Right lobe of liver (tissue), 6 donors: ENCODE results near the gene PPP1R27. TPM values are rescaled to one million over a fixed set of nuclear protein-coding genes. Genes with fewer than 3 reads are reported as not detected.

ENCODE experiments used
- ATAC-seq, 4 donors: fragments of 200-7000 bp; cut with Tn5 transposase; one replicate each; pipeline ENCODE4 v1.9.1; 2020; ENCODE audit warnings: mild to moderate bottlenecking in 4 of 4, moderate library complexity in 4 of 4
- DNase-seq, 3 donors: peaks; one replicate each; pipeline ENCODE4 v3.0.0-alpha.2; 2020
- H3K27ac ChIP-seq, 3 donors: fragments of 200-600 bp; one replicate each; pipeline ENCODE4 v1.8.0; 2022
- H3K27me3 ChIP-seq, 2 donors: fragments of 200-600 bp; one replicate each; pipeline ENCODE4 v1.8.0; 2022
- H3K36me3 ChIP-seq, 4 donors: fragments of 200-600 bp; sonication (generic) in 1 of 4; one replicate each; pipeline versions ENCODE4 v1.5.1 to v1.8.0; 2017 to 2022; ENCODE audit warnings: control low read depth in 1 of 4
- H3K4me1 ChIP-seq, 4 donors: fragments of 200-600 bp; sonication (generic) in 1 of 4; one replicate each; pipeline versions ENCODE4 v1.5.1 to v1.8.0; 2017 to 2022; ENCODE audit warnings: control low read depth in 1 of 4
- H3K4me3 ChIP-seq, 3 donors: fragments of 200-600 bp; one replicate each; pipeline ENCODE4 v1.8.0; 2022
- H3K9me3 ChIP-seq, 4 donors: fragments of 200-600 bp; sonication (generic) in 1 of 4; one replicate each; pipeline versions ENCODE4 v1.5.1 to v1.8.0; 2017 to 2022; ENCODE audit warnings: control low read depth in 1 of 4
- POLR2A ChIP-seq: fragments of 450-650 bp; IDR thresholded peaks from one replicate; pipeline ENCODE4 v1.6.1; 2017; ENCODE audit warnings: antibody characterized with exemption, mild to moderate bottlenecking
- WGBS: methylation state at CpG from one replicate; pipeline ENCODE4 v1.1.6; 2018; ENCODE audit warnings: low coverage, low lambda C conversion rate; ENCODE audit not compliant: insufficient coverage; ENCODE audit errors: missing lambda C conversion rate; 5-methylcytosine and 5-hydroxymethylcytosine counted together
- intact Hi-C, 2 donors: fragments of 100-400 bp; cut with DNase I; formaldehyde crosslinking; loops; one replicate each; pipeline versions ENCODE4 v1.11.2 to v1.14.1; 2022
- total RNA-seq, 6 experiments: library from RNA; depleted of rRNA in 2 of 6; stranded (reverse); fragments of >200 nt in 2 of 6; fragmentation: NEBNext Ultra II Directional in 3 of 6; extraction: Animal tissue kit (Norgen Biotek cat#: 25700) in 3 of 6; gene quantifications; one replicate each; pipeline versions ENCODE4 v1.1.0 to v1.2.4, GENCODE V29; 2016 to 2023
- TF ChIP-seq, protein P1 (sequence below), 4 donors: fragments of 200-600 bp in 3 of 4; fragments of 450-650 bp in 1 of 4; IDR thresholded peaks; one replicate each; pipeline versions ENCODE4 v1.5.1 to v1.8.0; 2016 to 2022; ENCODE audit warnings: antibody characterized with exemption in 4 of 4, mild to moderate bottlenecking in 2 of 4
- donor health status: DM: no; HTN: yes; CAD: no.
- donor health status: DM: no; HTN: no; CAD: no.
- donor health status: DM: no; HTN: no; CAD: no.
- donor health status: DM: no; HTN: yes; CAD: no.
- donor health status: DM: no; HTN: yes; CAD: no.

PPP1R27 gene
- total RNA-seq, 6 experiments from 2014 or later, result 0.27 to 0.62 (median 0.40) TPM; not detected in 3

- H3K36me3 ChIP-seq, result peaks cover 0 to 16% (median 8%) of the 10 kb centered on the region in 4 donors
- H3K9me3 ChIP-seq, result no peaks in the 10 kb centered on the region
- DNase-seq (no peak), ATAC-seq (no peak)
- no peaks in the 10 kb centered on the region for H3K27me3 ChIP-seq
- peak overlapping the region; percentile 41 to 99 (median 77) for H3K27ac ChIP-seq
- H3K4me1 ChIP-seq, result peaks cover 0 to 77% (median 38%) of the 10 kb centered on the region in 4 donors
- TF ChIP-seq POLR2A, result no peak
- intact Hi-C loops, result no loop called here
- H3K4me3 ChIP-seq, result no peak overlapping the region
- 72% methylated on average over 2 of the region's 18 CpGs for WGBS
These were observed 31.8 kb upstream of the PPP1R27 start for GRCh38 chr17:81866440-81867169.

DNA sequence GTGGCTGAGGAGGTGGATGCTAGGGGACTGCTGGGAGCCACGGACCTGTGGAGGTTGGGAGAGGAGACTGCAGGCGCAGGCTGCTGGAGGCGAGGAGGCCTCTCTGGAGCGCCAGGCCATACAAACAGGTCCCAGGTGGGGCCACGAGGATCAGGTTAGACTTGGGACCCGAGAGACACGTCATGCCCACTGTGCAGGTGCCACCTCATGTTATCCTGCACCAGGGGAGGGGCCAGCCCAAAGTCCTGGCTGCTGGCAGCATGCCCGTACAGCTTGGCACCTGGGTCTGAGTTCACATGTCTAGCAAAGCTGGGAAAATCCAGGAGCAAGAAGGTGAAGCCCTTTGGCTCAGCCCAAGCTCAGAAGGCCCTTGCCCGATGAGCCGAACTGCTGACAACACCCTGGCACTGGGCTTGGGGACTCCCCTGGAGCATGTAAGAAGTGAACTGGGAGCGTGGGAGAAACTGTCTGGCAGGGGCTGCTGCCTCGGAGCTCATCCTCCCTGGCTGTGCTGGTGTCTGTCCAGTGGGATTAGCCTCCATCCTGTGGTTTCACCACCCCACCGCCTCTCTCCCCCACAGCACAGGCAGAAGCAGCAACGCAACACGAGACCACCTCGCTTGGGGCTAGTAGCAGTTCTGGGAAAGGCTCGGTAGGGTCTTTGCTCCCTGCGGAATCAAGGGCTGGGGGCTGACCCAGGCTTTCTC lies 31.0 kb upstream of the PPP1R27 start:
- DNase-seq, result peak; percentile 94 to 98 (median 97)
- peak; percentile 89 for TF ChIP-seq POLR2A
- TF ChIP-seq, protein P1, sequence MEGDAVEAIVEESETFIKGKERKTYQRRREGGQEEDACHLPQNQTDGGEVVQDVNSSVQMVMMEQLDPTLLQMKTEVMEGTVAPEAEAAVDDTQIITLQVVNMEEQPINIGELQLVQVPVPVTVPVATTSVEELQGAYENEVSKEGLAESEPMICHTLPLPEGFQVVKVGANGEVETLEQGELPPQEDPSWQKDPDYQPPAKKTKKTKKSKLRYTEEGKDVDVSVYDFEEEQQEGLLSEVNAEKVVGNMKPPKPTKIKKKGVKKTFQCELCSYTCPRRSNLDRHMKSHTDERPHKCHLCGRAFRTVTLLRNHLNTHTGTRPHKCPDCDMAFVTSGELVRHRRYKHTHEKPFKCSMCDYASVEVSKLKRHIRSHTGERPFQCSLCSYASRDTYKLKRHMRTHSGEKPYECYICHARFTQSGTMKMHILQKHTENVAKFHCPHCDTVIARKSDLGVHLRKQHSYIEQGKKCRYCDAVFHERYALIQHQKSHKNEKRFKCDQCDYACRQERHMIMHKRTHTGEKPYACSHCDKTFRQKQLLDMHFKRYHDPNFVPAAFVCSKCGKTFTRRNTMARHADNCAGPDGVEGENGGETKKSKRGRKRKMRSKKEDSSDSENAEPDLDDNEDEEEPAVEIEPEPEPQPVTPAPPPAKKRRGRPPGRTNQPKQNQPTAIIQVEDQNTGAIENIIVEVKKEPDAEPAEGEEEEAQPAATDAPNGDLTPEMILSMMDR (IDR thresholded peaks at IDR 0.05), result no peak
- 43% methylated on average over 5 of the region's 18 CpGs for WGBS
- peak; percentile 48 to 69 (median 64) for ATAC-seq
- intact Hi-C loops, result no loop called here
- Histone ChIP-seq H3K9me3 (no peaks in the 10 kb centered on the region), H3K4me1 (peaks cover 0 to 77% (median 38%) of the 10 kb centered on the region in 4 donors), H3K27me3 (no peaks in the 10 kb centered on the region), H3K4me3 (no peak overlapping the region), H3K36me3 (peaks cover 0 to 16% (median 8%) of the 10 kb centered on the region in 4 donors), H3K27ac (peak overlapping the region; percentile 48 to 99 (median 80))

GRCh38 chr17:81865358-81865732 lies 30.5 kb upstream of the PPP1R27 start:
- peaks cover 0 to 77% (median 38%) of the 10 kb centered on the region in 4 donors for H3K4me1 ChIP-seq
- ATAC-seq (no peak), DNase-seq (no peak)
- no peaks in the 10 kb centered on the region for H3K9me3 ChIP-seq
- TF ChIP-seq, protein P1 (IDR thresholded peaks at IDR 0.05), result no peak
- TF ChIP-seq POLR2A, result no peak
- peaks cover 0 to 16% (median 8%) of the 10 kb centered on the region in 4 donors for H3K36me3 ChIP-seq
- intact Hi-C loops, result no loop called here
- H3K27ac ChIP-seq, result peak overlapping the region; percentile 48 to 99 (median 80)
- WGBS, result 64% methylated on average over 6 of the region's 8 CpGs
- H3K4me3 ChIP-seq, result no peak overlapping the region
- H3K27me3 ChIP-seq, result no peaks in the 10 kb centered on the region

DNA sequence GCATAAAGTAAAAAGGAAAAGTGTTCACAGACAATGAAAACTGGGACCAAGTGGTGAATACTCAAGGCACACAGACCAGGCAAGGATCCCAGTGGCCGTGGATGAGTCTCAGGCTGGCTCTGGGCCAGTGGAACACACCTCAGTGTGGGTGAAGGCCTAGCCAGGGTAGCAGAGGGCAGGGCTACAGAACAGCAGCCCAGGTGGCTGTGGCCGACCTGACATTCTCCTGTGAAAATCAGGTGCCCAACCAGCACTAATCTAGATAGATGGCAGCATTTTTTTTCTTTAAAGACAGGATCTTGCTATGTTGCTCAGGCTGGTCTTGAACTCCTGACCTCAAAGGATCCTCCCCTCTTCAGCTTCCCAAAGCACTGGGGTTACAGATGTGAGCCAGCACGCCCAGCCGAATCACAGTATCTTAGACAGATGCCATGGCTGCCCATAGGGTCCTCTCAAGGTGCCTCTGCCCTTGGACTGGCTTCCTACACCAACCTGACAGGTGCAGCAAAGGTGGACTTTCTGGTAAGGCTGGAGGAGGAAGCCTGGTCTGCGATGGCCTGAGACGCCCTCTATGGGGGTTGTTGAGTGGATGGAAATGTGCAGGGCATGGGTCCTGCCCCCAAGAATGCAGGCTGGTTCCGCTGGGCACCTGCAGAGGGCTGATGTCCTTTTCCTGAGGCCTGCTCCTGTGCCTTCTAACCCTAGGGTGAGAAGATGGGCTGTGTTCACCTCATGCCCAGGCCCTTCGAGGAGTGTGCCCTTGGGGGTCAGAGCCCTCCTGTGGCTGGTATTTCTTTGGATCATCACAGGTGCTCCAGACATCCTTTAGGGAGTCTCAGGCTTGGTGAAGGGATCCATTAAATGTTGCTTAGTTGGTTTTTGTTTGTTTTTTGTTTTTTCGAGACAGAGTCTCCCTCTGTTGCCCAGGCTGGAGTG lies 29.3 kb upstream of the PPP1R27 start:
- no peaks in the 10 kb centered on the region for H3K9me3 ChIP-seq
- H3K27ac ChIP-seq, result peak overlapping the region in 2 of 3 donors; percentile 92 to 99
- no peak for TF ChIP-seq POLR2A
- TF ChIP-seq, protein P1 (IDR thresholded peaks at IDR 0.05), result no peak
- H3K36me3 ChIP-seq, result peaks cover 0 to 11% (median 4%) of the 10 kb centered on the region in 4 donors
- intact Hi-C loops, result no loop called here
- no peak overlapping the region for H3K4me3 ChIP-seq
- ATAC-seq, result no peak
- 36% methylated on average over 3 of the region's 9 CpGs for WGBS
- peak in 1 of 3 donors; percentile 60 for DNase-seq
- no peaks in the 10 kb centered on the region for H3K27me3 ChIP-seq
- H3K4me1 ChIP-seq, result peaks cover 0 to 68% (median 34%) of the 10 kb centered on the region in 4 donors
